IPS-18a (cell line): ENCODE data around the gene CACNA1H.

Experiments
- H3K27ac ChIP-seq: one replicate; pipeline ENCODE4 v1.5.1; 2013; ENCODE audit warnings: low read length
- H3K27me3 ChIP-seq: one replicate; pipeline ENCODE4 v1.6.1; 2013; ENCODE audit warnings: mild to moderate bottlenecking, low read length; ENCODE audit not compliant: control insufficient read depth, insufficient read depth
- H3K36me3 ChIP-seq: one replicate; pipeline ENCODE4 v1.6.1; 2013; ENCODE audit warnings: low read depth, low read length; ENCODE audit not compliant: control insufficient read depth
- H3K4me1 ChIP-seq: one replicate; pipeline ENCODE4 v1.6.1; 2013; ENCODE audit warnings: low read depth, low read length; ENCODE audit not compliant: control insufficient read depth
- H3K4me3 ChIP-seq: one replicate; pipeline ENCODE4 v1.5.1; 2013; ENCODE audit warnings: low read length
- H3K9ac ChIP-seq: one replicate; pipeline ENCODE4 v1.6.1; 2013; ENCODE audit warnings: mild to moderate bottlenecking, low read length, moderate library complexity
- H3K9me3 ChIP-seq: one replicate; pipeline ENCODE4 v1.6.1; 2013; ENCODE audit warnings: low read depth, low read length; ENCODE audit not compliant: control insufficient read depth

The CACNA1H gene

GRCh38 chr16:1124795-1125194 lies 28.1 kb upstream of the CACNA1H start:
- Histone ChIP-seq H3K9me3 (no peaks in the 10 kb centered on the region), H3K4me3 (no peak overlapping the region), H3K4me1 (no peaks in the 10 kb centered on the region), H3K36me3 (no peaks in the 10 kb centered on the region), H3K9ac (no peak overlapping the region), H3K27ac (no peak overlapping the region), H3K27me3 (no peaks in the 10 kb centered on the region)

- no peak overlapping the region for H3K27ac ChIP-seq
Observed at GRCh38 chr16:1125471-1125870, 27.4 kb upstream of the CACNA1H start.

GRCh38 chr16:1126044-1126443 lies 26.9 kb upstream of the CACNA1H start:
- H3K27me3 ChIP-seq: no peaks in the 10 kb centered on the region
- no peak overlapping the region for H3K4me3 ChIP-seq
- H3K27ac ChIP-seq: no peak overlapping the region
- no peaks in the 10 kb centered on the region for H3K9me3 ChIP-seq
- H3K9ac ChIP-seq: no peak overlapping the region
- H3K36me3 ChIP-seq: no peaks in the 10 kb centered on the region
- H3K4me1 ChIP-seq: no peaks in the 10 kb centered on the region

More at GRCh38 chr16:1125471-1125870, 27.4 kb upstream of the CACNA1H start:
- Histone ChIP-seq H3K4me1 (no peaks in the 10 kb centered on the region), H3K9me3 (no peaks in the 10 kb centered on the region), H3K36me3 (no peaks in the 10 kb centered on the region), H3K4me3 (no peak overlapping the region), H3K9ac (no peak overlapping the region), H3K27me3 (no peaks in the 10 kb centered on the region)

GRCh38 chr16:1126586-1126985 lies 26.3 kb upstream of the CACNA1H start:
- no peaks in the 10 kb centered on the region for H3K9me3 ChIP-seq
- no peaks in the 10 kb centered on the region for H3K4me1 ChIP-seq
- H3K27ac ChIP-seq: no peak overlapping the region
- no peak overlapping the region for H3K9ac ChIP-seq
- H3K36me3 ChIP-seq: no peaks in the 10 kb centered on the region
- H3K4me3 ChIP-seq: no peak overlapping the region
- no peaks in the 10 kb centered on the region for H3K27me3 ChIP-seq

GRCh38 chr16:1127101-1127500 lies 25.8 kb upstream of the CACNA1H start:
- Histone ChIP-seq H3K4me3 (no peak overlapping the region), H3K27me3 (no peaks in the 10 kb centered on the region), H3K36me3 (no peaks in the 10 kb centered on the region), H3K9me3 (no peaks in the 10 kb centered on the region), H3K4me1 (no peaks in the 10 kb centered on the region), H3K9ac (no peak overlapping the region), H3K27ac (no peak overlapping the region)

- H3K36me3 ChIP-seq: no peaks in the 10 kb centered on the region
- H3K9me3 ChIP-seq: no peaks in the 10 kb centered on the region
- H3K27me3 ChIP-seq: no peaks in the 10 kb centered on the region
- no peaks in the 10 kb centered on the region for H3K4me1 ChIP-seq
- H3K9ac ChIP-seq: no peak overlapping the region
- H3K4me3 ChIP-seq: no peak overlapping the region
- no peak overlapping the region for H3K27ac ChIP-seq
Observed at GRCh38 chr16:1127971-1128715, 24.8 kb upstream of the CACNA1H start.

- no peaks in the 10 kb centered on the region for H3K4me1 ChIP-seq
- H3K9ac ChIP-seq: no peak overlapping the region
- H3K27me3 ChIP-seq: no peaks in the 10 kb centered on the region
- no peaks in the 10 kb centered on the region for H3K36me3 ChIP-seq
- H3K4me3 ChIP-seq: no peak overlapping the region
- H3K9me3 ChIP-seq: no peaks in the 10 kb centered on the region
- no peak overlapping the region for H3K27ac ChIP-seq
Observed at GRCh38 chr16:1129106-1129960, 23.6 kb upstream of the CACNA1H start.

- H3K4me3 ChIP-seq: no peak overlapping the region
- no peaks in the 10 kb centered on the region for H3K9me3 ChIP-seq
- H3K9ac ChIP-seq: no peak overlapping the region
- no peak overlapping the region for H3K27ac ChIP-seq
- H3K27me3 ChIP-seq: no peaks in the 10 kb centered on the region
- H3K36me3 ChIP-seq: no peaks in the 10 kb centered on the region
- H3K4me1 ChIP-seq: no peaks in the 10 kb centered on the region
Observed at GRCh38 chr16:1130382-1130781, 22.5 kb upstream of the CACNA1H start.

GRCh38 chr16:1131378-1131994 lies 21.4 kb upstream of the CACNA1H start:
- H3K27ac ChIP-seq: no peak overlapping the region
- no peaks in the 10 kb centered on the region for H3K27me3 ChIP-seq
- H3K9ac ChIP-seq: no peak overlapping the region
- no peaks in the 10 kb centered on the region for H3K9me3 ChIP-seq
- H3K4me3 ChIP-seq: no peak overlapping the region
- H3K36me3 ChIP-seq: no peaks in the 10 kb centered on the region
- no peaks in the 10 kb centered on the region for H3K4me1 ChIP-seq

GRCh38 chr16:1132431-1132830 lies 20.5 kb upstream of the CACNA1H start:
- Histone ChIP-seq H3K4me1 (no peaks in the 10 kb centered on the region), H3K36me3 (no peaks in the 10 kb centered on the region), H3K9me3 (no peaks in the 10 kb centered on the region), H3K9ac (no peak overlapping the region), H3K27ac (no peak overlapping the region), H3K4me3 (no peak overlapping the region), H3K27me3 (no peaks in the 10 kb centered on the region)

- no peaks in the 10 kb centered on the region for H3K36me3 ChIP-seq
- H3K9ac ChIP-seq: no peak overlapping the region
- no peaks in the 10 kb centered on the region for H3K27me3 ChIP-seq
- no peak overlapping the region for H3K4me3 ChIP-seq
- no peak overlapping the region for H3K27ac ChIP-seq
- H3K9me3 ChIP-seq: no peaks in the 10 kb centered on the region
- no peaks in the 10 kb centered on the region for H3K4me1 ChIP-seq
Observed at GRCh38 chr16:1133271-1133670, 19.6 kb upstream of the CACNA1H start.
